Osteoblast (primary cell): ENCODE results near the gene ALG5. TPM values are rescaled to one million over a fixed set of nuclear protein-coding genes. Genes with fewer than 3 reads are reported as not detected.

Experiments
- DNase-seq: peaks from one replicate; pipeline ENCODE4 v3.0.0; 2011; ENCODE audit warnings: low spot score, mixed read lengths; ENCODE audit not compliant: insufficient read length; ENCODE audit errors: missing footprints
- H2AFZ ChIP-seq: 2 replicates; pipeline ENCODE4 v1.6.0; 2011; ENCODE audit warnings: mild to moderate bottlenecking, low read length
- H3K27ac ChIP-seq: 2 replicates; pipeline ENCODE4 v1.5.1; 2011; ENCODE audit warnings: mild to moderate bottlenecking, low read depth, low read length, moderate library complexity
- H3K27me3 ChIP-seq: 2 replicates; pipeline ENCODE4 v1.6.0; 2012; ENCODE audit warnings: mild to moderate bottlenecking, control low read depth, inconsistent platforms, low read length, moderate library complexity; ENCODE audit not compliant: insufficient read depth
- H3K36me3 ChIP-seq: 2 replicates; pipeline ENCODE4 v1.5.1; 2011; ENCODE audit warnings: mild to moderate bottlenecking, low read length, control low read depth, moderate library complexity; ENCODE audit not compliant: insufficient read depth
- H3K4me1 ChIP-seq: 2 replicates; pipeline ENCODE4 v1.5.1; 2011; ENCODE audit warnings: mild to moderate bottlenecking, low read length, control low read depth, moderate library complexity; ENCODE audit not compliant: insufficient read depth
- H3K4me2 ChIP-seq: 2 replicates; pipeline ENCODE4 v1.6.0; 2011; ENCODE audit warnings: mild to moderate bottlenecking, low read length; ENCODE audit not compliant: insufficient read depth
- H3K4me3 ChIP-seq: fragments of 200-600 bp; sonication (generic); 3 replicates; pipeline ENCODE4 v1.5.1; 2012; ENCODE audit warnings: mild to moderate bottlenecking, low read length, inconsistent platforms; ENCODE audit not compliant: insufficient read depth
- H3K79me2 ChIP-seq: 2 replicates; pipeline ENCODE4 v1.6.0; 2012; ENCODE audit warnings: mild to moderate bottlenecking, low read length, control low read depth, inconsistent platforms; ENCODE audit not compliant: insufficient read depth
- H3K9me3 ChIP-seq: 2 replicates; pipeline ENCODE4 v1.5.1; 2011; ENCODE audit warnings: low read depth, low read length, control low read depth
- H4K20me1 ChIP-seq: 2 replicates; pipeline ENCODE4 v1.6.0; 2012; ENCODE audit warnings: mild to moderate bottlenecking, low read length, control low read depth; ENCODE audit not compliant: insufficient read depth
- total RNA-seq: library from RNA; depleted of rRNA; stranded (reverse); fragments of >200 nt; gene quantifications from 2 replicates; pipeline ENCODE4 v1.2.3, GENCODE V29; 2012
- TF ChIP-seq, protein P1 (sequence below): IDR thresholded peaks from 2 replicates; pipeline ENCODE4 v1.5.1; 2011; ENCODE audit warnings: mild to moderate bottlenecking, low read depth, low read length, moderate library complexity; ENCODE audit errors: extremely low read depth

The ALG5 gene
- total RNA-seq, 1 donor, result 39.4 TPM

DNA sequence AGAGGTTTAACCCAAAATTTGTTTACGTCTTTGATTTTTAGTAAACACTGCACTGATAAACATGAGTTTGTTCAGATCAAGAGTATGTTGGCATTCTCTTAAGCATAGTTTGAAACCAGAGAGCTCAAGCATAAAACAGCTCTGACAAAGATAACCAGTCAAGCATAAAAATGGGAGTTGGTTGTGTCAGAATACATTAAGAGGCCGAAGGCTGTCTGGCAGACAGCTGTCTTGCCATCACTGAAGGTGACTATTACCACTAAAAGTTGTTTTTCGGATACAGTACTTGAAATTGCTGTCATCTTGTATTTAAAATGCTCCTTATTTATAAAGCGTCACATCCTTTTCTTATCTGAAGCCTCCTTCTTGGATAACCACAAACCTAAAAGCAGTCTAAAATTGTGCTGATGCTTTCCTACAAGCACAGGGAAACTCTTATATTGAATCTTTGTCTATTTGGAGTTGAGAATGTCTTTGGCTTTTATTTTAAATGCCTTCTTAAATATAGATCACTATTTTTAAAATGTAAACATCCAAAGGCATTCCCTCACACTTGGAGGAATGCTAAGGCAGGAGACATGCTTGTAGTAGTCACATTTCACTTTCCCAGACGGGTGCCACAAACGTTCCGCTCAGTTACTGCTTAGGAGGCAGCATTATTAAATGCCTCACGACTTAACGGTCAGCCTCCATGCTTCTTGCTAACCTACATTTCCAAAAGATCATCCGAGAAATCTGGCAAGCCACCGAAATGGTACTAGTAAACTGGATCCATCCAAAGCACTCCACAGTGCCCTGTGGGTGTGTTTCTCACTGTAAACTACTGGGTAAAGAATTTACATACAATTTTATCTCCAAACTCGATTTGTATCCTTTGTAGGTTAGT, 80.7 kb downstream of the ALG5 start:
- TF ChIP-seq, protein P1, sequence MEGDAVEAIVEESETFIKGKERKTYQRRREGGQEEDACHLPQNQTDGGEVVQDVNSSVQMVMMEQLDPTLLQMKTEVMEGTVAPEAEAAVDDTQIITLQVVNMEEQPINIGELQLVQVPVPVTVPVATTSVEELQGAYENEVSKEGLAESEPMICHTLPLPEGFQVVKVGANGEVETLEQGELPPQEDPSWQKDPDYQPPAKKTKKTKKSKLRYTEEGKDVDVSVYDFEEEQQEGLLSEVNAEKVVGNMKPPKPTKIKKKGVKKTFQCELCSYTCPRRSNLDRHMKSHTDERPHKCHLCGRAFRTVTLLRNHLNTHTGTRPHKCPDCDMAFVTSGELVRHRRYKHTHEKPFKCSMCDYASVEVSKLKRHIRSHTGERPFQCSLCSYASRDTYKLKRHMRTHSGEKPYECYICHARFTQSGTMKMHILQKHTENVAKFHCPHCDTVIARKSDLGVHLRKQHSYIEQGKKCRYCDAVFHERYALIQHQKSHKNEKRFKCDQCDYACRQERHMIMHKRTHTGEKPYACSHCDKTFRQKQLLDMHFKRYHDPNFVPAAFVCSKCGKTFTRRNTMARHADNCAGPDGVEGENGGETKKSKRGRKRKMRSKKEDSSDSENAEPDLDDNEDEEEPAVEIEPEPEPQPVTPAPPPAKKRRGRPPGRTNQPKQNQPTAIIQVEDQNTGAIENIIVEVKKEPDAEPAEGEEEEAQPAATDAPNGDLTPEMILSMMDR, result no peak
- Histone ChIP-seq H3K79me2 (peaks cover 34% of the 10 kb centered on the region), H3K4me3 (peak overlapping the region; percentile 86), H4K20me1 (peaks cover 3% of the 10 kb centered on the region), H3K36me3 (no peaks in the 10 kb centered on the region), H3K9me3 (no peaks in the 10 kb centered on the region), H3K4me1 (peaks cover 10% of the 10 kb centered on the region), H2AFZ (peak overlapping the region; percentile 95), H3K27me3 (no peaks in the 10 kb centered on the region), H3K27ac (peak overlapping the region; percentile 70), H3K4me2 (peak overlapping the region; percentile 97)
- DNase-seq, result peak; percentile 88

DNA sequence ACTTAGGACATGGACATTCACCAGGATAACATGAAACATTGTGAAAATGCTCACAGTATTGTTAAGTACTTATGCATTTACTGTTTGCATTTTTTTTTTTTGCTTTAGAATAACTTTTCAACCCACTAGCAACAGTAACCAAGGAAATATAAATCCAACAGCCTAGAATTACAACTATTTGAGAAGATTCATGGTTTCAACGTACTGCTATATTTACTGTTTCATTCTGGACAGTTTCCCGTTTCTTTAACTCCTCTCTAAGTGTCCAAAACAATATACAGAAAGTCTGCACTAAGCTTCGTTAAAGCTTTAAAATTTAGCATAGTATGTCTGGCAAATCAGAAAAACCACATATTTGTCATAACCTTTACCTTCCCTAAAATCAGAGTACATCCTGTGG, 81.8 kb downstream of the ALG5 start:
- Histone ChIP-seq H3K27ac (no peak overlapping the region), H3K27me3 (no peaks in the 10 kb centered on the region), H3K9me3 (no peaks in the 10 kb centered on the region), H3K79me2 (peaks cover 37% of the 10 kb centered on the region), H3K4me2 (no peak overlapping the region), H3K4me1 (peaks cover 10% of the 10 kb centered on the region), H3K4me3 (no peak overlapping the region), H3K36me3 (no peaks in the 10 kb centered on the region), H4K20me1 (peaks cover 3% of the 10 kb centered on the region), H2AFZ (no peak overlapping the region)
- no peak for DNase-seq
- TF ChIP-seq, protein P1, result no peak

DNA sequence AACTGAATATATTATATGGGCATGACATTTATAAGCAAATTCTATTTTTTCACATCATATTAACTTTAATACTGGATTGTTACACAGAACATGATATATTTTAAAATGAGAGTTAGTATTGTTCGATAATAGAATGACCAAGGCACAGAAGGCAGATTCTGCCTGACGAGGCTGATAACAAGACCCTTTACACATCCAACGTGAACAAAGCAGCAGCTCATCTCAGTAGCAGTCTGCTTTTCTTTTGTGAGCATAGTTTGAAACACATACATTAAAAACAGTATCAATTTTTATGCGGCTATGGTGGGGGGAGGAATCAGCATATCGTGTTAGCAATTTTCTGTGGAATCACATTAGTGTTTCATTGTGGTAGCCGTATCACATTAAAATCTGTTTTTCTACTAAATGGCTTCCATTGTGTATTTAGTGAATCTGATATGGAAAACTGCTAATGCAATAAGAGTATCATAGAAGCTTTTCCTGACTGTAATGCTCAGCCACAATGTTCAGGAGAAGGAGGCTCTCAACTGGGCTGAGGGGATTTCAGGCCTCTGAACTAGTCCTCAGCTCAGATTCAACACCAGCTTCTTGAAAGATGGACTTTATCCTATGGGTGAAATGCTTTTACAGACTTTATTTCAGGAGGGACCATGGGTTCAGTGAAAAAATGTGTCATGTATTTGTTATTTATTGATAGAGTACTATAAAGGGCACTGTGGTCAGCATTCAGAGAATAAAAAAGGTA, 83.1 kb downstream of the ALG5 start:
- DNase-seq, result no peak
- H3K27me3 ChIP-seq, result no peaks in the 10 kb centered on the region
- no peak overlapping the region for H3K27ac ChIP-seq
- H3K79me2 ChIP-seq, result peaks cover 42% of the 10 kb centered on the region
- H3K4me2 ChIP-seq, result no peak overlapping the region
- TF ChIP-seq, protein P1, result no peak
- no peaks in the 10 kb centered on the region for H3K9me3 ChIP-seq
- peaks cover 3% of the 10 kb centered on the region for H4K20me1 ChIP-seq
- H3K4me1 ChIP-seq, result peaks cover 10% of the 10 kb centered on the region
- H2AFZ ChIP-seq, result no peak overlapping the region
- no peaks in the 10 kb centered on the region for H3K36me3 ChIP-seq
- H3K4me3 ChIP-seq, result no peak overlapping the region

DNA sequence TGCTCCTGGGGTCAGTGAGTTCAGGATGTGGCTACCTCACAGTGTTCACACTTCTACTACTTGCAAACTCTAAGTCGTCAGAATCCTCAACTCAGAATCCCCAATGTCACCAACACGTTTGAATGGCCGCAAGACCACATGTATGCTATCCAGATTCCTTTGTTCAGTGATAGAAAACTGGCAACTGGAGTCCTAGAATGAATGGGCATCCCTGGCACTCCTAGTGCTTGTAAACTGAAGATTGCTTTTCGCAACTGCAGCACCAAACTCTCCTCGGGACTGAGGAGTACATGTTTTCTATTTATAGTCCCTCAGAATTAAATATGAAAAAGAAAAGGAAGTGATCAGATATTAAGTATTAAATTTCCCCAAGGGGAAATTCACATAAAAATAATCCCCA, 84.0 kb downstream of the ALG5 start:
- TF ChIP-seq, protein P1, result no peak
- Histone ChIP-seq H3K9me3 (no peaks in the 10 kb centered on the region), H3K79me2 (peaks cover 47% of the 10 kb centered on the region), H3K4me3 (no peak overlapping the region), H3K27me3 (no peaks in the 10 kb centered on the region), H4K20me1 (peaks cover 3% of the 10 kb centered on the region), H3K36me3 (no peaks in the 10 kb centered on the region), H2AFZ (no peak overlapping the region), H3K4me1 (peaks cover 10% of the 10 kb centered on the region), H3K4me2 (no peak overlapping the region), H3K27ac (no peak overlapping the region)
- no peak for DNase-seq
